ENCODE measurements around the gene KCNAB2.

KCNAB2 gene

DNA sequence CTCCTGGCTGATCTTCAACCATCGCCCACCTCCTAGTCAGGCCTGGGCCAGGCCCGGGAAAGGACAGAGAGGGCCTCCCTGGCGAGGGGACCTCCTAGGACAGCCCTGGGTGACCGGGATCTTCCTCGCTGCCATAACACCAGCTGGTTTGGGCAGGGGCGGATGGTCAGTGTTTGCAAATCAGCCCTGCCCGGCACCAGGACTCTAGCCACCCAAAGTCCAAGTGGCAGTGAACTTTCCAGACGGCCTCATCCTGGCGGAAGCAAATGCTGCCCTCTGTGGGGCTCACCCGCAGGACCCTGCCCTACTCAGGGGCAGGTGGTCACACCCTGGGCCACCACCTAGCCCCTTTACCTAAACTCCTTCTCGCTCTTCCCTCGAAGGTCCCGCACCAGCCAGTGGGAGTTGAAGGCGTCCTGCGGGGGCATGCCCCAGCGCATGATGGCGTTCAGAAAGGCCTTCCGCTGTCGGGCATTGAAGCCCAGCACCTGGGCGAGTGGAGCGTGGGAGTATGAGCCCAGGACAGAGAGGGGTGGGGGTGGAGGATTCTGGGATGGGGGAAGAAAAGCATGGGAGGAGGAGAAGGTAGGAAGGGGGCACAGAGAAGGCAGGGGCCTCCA is 79.2 kb downstream of the KCNAB2 start:
- DNase-seq (ENCODE audit: extremely low read depth in 1 of 2, low read depth in 1 of 2), result no peak

DNA sequence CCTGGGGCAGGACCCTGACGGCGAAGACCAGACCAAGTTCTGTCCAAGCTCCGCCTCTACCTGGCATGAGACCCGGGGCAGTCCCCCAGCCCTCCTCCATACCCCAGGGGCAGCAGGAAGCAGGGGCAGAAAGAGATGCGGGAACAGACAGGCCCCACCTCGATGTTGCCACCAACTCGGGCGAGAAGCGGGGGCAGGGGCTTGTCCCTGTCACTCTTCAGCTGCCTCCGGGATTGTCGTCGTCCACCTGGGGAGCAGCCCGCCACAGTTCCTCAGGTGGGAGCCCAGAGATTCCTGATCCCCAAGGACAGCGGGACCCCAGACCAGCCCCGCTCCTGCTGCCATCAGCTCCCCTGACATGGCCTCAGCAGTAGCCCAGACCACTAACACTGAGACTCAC is 79.7 kb downstream of the KCNAB2 start:
- no peak for DNase-seq (ENCODE audit: extremely low read depth in 1 of 2, low read depth in 1 of 2)

DNA sequence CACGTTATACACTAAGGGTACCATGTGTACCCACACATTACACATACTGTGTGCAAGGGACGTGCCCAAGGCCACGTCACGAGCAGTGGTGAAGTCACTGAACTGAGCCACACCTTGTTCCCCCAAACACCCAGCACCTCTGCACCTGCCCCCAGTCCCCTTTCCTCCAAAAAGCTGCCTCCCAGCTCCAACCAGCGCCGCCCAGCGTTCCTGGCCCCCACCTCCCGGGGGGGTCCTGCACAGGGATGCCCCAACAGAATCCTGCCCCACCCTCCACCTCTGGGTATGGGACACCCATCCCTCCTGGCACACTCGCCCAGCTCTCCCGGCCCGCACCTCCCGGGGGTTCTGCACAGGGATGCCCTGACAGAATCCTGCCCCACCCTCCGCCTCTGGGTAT is 80.3 kb downstream of the KCNAB2 start:
- no peak for DNase-seq (ENCODE audit: extremely low read depth in 1 of 2, low read depth in 1 of 2)

DNA sequence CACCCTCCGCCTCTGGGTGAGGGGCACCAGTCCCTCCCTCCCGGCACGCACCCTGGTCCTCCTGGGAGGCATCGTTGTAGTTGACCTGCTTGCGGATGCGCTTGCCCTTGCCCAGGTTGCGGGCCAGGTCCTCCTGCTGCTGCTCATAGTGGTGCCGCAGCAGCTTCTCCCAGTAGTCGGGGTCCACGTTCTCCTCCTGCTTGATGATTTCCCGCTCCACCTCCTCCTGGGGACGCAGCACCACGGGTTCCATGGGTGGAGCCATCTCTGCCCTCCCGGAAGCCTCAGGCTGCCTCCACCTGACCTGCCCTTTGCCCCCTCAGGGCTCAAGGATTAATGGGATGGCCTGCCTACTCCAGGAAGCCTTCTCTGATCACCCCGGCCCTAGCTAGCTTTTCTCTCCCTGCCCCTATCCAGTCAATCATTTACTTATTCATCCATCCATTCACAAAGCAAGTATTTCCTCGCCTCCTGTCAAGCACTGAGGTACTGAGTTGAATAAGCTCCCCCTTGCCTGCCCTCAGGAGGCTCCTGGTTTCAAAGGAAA is 80.9 kb downstream of the KCNAB2 start:
- DNase-seq (ENCODE audit: extremely low read depth in 1 of 2, low read depth in 1 of 2), result no peak

DNA sequence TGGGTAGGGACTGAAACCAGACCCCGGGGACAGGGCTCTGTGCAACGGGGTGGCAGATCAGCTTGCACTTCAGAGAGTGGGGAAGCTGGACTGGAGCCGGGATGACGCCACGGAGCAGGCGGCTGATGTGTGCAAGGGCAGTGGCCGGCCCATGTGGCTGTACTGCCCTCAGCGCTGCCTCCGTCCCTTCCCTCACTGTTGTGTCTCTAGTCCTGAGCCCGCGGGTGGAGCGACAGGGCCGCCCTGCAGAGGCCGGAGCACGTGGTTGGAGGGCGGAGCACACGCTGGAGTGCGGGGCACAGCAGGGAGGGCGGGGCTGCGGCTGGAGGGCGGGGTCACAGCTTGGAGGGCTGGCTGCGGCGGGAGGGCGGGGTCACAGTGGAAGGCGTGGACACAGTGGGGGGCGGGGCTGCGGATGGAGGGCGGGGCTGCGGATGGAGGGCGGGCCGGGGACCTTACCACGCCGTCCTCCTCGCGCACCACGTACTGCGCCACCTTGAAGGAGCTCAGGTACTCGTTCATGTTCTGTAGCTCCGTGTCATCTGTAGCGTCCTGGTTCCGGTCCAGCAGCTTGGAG is 82.0 kb downstream of the KCNAB2 start:
- peak; percentile 23 to 45 for DNase-seq (ENCODE audit: extremely low read depth in 1 of 2, low read depth in 1 of 2)

DNA sequence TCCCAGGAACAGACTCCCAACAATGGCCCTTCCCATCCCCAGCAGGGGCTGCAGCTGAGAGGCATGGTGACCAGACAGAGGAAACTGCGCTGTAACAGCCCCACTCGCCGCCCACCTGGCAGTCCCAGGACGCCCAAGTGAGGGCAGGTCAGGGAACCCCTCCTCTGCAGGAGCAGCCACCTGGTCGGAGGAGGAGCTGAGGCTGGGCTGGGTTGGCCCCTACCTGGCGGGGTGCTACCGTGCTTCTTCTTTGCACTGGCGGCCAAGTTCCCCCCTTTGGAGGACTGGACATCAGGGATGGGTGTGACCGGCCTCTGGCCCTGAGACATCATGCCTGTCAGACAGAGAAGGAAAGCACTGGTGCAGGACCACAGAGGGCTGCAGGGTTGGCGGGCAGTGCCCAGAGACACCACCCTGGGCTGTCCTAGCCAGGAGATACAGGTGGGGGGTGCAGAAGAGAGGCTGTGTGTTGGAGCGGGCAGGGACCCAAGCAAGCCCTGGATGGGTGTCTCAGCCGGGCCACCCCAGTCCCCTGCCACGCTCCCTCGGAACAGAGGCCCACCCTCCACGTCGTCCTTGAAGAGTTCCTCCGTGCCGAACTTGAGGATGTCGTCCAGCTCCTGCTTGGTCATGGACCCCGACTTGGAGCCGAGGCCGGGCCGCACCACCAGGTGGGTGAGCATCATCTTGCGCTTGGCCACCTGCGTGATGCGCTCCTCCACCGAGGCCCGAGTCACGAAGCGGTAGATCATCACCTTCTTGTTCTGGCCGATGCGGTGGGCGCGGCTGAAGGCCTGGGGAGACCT is 82.8 kb downstream of the KCNAB2 start:
- DNase-seq (ENCODE audit: extremely low read depth in 1 of 2, low read depth in 1 of 2), result no peak

DNA sequence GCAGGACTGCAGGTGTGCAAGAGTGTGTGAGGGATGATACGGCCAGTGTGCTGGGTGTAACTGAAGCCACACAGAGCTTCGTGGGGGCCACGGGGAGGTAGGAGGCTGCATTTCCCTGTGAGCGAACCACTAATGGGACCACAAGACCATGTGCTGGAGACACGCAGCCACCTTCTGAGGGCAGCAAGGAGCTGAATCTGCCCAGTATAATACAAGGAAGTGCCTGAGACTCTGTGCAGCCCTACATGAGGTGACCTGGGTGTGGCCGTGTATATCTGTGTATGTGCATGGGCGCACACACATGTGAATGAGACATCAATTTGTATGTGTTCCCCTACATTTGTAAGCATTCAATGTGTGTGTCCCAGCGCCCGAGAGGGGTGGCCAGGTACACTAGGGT is 83.6 kb downstream of the KCNAB2 start:
- DNase-seq (ENCODE audit: extremely low read depth in 1 of 2, low read depth in 1 of 2), result no peak

DNA sequence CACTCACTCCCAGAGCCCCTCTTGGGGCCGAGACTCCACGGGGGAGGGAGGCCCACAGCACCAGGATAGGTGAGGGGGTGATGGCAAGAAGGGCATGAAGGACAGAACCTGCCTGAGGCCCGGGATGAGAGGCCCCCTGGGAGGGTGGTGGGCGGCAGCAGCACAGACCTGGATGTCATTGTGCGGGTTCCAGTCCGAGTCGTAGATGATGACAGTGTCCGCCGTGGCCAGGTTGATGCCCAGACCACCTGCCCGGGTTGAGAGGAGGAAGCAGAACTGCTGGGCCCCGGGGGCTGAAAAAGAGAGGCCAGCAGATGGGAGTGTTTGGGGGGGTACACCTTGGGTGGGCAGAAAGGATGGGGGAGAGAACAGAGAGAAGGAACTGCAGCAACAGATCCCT is 84.3 kb downstream of the KCNAB2 start:
- DNase-seq (ENCODE audit: extremely low read depth in 1 of 2, low read depth in 1 of 2), result no peak

DNA sequence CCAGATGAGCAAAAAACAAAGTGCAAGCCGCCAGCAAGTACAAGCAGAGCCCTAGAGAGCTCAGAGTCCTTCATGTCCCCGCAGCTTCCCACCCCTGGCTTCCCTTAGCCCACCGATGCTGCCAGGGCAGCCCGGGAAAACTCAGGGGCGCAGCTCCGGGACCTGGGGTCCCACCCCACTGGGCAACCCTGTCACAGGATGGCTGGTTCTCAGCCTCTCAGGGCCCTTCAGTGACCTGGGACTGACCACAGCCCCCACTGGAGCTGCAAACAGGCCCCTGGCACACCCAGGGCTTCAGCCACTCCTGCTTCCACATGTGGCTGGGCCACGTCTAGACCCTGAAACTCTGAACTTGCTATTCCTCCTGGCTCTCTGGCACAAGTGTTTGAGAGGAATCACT is 84.9 kb downstream of the KCNAB2 start:
- DNase-seq (ENCODE audit: extremely low read depth in 1 of 2, low read depth in 1 of 2), result no peak

DNA sequence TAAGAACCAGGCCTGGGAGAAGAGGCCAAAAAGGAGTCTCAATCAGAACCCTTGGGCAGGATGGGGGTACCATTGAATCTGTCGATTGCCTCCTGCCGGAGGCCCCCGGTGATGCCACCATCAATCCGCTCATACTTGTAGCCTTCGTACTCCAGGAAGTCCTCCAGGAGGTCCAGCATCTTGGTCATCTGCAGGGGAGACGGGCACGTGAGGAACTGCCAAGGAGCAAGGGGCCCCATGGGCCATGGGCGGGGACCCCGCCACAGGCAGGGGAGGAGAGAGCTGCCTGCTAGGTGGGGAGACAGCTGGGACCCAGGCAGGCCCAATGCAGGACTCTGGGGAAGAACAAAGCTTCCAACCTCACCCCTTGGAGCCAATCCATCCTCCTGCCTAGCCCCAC is 85.9 kb downstream of the KCNAB2 start:
- DNase-seq (ENCODE audit: extremely low read depth in 1 of 2, low read depth in 1 of 2), result no peak

DNA sequence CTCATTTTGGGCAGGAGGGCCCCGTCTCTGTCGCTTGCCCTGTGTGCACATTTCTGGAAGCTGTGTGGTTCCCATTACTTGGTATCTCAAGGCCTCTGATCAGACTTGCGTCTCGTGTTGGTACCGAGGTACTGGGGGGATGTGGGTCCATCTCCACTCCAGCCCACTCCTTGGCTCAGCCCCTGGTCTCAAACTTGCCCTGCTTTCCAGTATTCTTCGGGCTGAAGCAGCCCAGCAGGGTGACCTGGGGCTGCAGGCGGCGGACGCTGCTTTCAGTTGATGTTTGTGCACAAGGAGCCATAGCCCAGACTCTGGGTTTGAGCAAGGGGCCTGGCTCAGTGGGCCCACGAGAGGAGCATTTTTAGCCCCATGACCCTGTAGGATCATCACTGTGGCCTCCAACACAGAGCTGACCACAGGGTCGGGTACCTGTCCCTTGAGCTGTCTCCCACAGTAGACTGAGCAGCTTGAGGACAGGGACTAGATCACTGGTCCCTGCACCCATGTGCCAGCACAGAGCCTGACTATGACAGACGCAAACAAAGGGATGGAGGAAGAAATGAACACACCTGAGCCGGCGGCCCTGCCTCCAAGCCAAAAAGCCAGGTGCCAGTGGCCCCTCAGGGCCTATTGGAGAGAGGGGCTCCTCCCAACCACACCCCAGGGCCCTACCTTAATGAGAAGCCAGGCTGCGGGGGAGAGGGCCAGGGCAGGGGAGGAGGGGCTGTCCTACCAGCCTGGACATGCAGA is 87.6 kb downstream of the KCNAB2 start:
- no peak for DNase-seq (ENCODE audit: extremely low read depth in 1 of 2, low read depth in 1 of 2)

DNA sequence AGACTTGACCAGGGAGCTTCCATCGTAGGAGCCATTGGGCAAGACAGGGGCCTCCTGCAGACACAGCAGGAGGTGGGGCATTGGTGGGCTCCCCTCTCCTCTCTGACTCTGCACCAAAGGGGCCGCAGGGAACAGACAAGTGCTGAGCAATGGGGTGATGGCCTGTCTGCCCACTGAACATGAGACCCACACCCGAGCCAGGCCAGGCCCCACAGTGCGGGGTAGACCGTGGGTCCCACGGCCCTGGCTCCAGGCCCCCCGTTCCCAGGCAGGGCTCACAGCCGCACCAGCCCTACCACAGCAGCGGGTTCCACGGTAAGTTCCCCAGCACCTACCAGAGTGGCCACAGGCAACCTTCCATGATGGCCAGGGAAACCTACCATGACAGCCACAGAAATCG is 88.5 kb downstream of the KCNAB2 start:
- no peak for DNase-seq (ENCODE audit: extremely low read depth in 1 of 2, low read depth in 1 of 2)

DNA sequence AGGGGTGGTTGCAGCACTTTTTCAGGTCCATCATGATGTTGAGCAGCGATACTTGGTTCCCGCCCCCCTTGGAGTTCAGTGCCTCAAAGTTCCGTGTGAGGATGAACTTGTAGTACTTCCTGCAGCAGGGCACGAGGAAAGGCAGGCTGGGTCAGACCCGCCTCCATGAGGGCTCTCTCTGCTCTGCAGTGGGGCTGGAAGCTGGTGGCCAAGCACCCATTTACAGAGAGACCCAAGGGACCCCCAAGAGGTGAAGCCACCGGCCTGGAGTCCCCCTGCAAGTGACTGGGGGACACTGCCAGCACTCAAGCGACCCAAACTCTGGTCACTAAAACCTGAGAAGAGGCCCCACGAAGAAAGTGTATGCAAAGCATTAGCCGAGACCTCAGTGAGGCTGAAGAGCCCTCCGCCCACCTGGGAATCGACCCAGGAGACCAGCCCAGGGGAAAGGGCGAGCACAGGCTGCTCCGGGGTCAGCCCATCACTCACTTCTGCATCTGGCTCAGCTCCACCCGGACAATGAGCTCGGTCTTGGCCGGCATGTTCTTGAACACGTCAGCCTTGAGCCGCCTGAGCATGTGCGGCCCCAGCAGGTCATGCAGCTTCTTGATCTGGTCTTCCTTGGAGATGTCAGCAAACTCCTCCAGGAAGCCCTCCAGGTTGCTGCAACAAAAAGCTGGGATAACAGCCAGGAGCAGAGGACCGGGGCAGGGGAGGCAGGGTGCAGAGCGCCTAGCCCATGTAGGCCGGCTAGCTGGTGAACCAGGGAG is 89.2 kb downstream of the KCNAB2 start:
- no peak for DNase-seq (ENCODE audit: extremely low read depth in 1 of 2, low read depth in 1 of 2)

DNA sequence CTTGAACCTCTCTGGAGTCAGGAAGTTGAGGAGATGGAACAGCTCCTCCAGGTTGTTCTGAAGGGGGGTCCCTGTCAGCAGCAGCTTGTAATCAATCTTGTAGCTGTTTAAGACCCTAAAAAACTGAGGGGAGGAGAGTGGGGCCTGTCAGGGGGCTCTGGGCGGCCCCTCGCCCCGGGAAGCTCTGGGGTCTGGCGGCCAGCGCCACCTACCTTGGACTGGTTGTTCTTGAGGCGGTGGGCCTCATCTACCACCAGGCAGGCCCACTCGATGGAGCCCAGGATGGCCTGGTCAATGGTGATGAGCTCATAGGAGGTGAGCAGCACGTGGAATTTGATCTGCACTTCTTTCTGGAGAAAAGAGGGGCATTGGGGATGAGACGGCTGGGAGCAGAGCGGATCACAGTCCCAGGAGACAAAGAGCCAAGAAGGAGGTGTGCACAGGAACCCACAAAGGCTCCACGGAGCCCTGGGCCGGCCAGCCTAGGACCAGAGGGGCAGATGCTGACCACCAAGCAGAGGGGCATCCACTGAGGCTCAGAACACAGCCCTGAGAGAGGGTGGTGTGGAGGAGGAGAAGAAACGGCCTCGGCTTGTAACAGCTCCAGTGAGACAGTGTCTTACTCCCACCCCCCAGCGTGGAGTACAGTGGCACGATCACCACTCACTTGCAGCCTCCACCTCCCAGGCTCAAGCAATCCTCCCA is 91.0 kb downstream of the KCNAB2 start:
- no peak for DNase-seq (ENCODE audit: extremely low read depth in 1 of 2, low read depth in 1 of 2)

DNA sequence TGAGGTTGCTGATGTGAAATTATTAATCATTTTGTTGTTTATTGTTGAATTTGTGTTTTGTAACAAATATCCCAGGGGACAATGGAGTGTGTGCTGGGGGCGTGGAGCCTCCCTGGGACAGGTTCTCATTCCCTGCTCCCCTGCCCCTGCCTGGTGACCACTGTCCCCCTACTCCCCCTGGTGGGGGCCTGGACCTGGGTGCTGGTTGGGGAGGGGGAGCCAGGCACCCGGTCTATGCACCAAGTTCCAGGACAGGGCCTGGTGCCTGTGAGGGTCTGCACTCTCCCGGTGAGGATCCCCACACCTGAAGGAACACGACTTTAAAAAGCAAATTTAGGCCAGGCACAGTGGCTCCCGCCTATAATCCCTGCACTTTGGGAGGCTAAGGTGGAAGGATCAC is 92.1 kb downstream of the KCNAB2 start:
- DNase-seq (ENCODE audit: extremely low read depth in 1 of 2, low read depth in 1 of 2), result no peak

DNA sequence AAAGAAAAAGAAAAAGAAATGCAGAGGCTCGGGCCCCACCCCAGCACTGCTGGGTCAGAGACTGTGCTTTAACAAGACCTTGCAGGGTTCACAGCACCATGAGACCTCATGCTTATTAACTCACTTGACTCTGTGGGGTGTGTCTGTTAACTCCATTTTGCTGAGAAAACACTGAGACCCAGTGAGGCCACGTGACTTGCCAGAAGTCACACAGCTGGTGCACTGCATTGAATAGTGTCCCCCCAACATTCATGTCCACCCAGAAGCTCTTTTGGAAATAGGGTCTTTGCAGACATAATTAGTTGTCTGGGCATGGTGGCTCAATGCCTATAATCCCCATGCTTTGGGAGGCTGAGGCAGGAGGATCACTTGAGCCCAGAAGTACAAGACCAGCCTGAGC is 94.7 kb downstream of the KCNAB2 start:
- DNase-seq (ENCODE audit: extremely low read depth in 1 of 2, low read depth in 1 of 2), result no peak

DNA sequence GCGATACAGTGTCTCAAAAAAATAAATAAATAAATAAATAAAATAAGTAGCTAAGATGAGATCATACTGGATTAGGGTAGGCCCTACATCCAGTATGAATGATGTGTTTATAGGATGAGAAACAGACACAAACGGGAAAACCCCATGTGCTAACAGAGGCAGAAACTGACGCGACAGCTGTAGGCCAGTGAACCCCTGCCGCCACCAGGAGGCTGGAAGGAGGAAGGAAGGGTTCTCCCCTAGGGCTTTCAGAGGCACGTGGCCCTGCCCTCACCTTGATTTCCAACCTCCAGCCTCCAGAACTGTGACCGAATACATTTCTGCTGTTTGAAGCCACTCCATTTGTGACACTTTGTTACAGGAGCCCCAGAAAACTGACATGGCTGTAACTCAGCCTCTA is 95.9 kb downstream of the KCNAB2 start:
- no peak for DNase-seq (ENCODE audit: extremely low read depth in 1 of 2, low read depth in 1 of 2)

DNA sequence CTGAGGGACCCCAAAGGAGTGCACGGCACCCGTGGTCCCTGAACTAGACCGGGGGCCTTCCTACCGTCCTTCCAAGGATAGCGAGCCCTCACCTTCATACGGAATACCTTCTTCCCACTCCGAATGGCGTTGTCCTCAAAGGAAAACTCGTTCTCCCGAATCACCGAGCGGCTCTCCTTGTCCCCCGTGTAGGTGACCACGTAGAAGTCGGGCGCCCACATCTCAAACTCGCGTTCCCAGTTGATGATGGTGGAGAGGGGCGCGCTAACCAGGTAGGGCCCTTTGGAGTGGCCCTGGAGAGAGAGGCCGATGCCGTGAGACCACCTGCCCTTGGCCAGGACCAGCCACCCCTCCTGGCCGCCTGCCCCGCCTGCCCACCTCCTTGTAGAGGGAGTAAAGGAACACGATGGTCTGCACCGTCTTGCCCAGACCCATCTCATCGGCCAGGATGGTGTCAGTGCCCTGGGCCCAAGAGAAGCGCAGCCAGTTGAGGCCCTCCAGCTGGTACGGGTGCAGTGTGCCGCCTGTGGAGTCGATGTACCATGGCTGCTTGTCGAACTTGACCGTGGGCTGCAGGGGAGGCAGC is 96.4 kb downstream of the KCNAB2 start:
- DNase-seq (ENCODE audit: extremely low read depth in 1 of 2, low read depth in 1 of 2), result no peak

DNA sequence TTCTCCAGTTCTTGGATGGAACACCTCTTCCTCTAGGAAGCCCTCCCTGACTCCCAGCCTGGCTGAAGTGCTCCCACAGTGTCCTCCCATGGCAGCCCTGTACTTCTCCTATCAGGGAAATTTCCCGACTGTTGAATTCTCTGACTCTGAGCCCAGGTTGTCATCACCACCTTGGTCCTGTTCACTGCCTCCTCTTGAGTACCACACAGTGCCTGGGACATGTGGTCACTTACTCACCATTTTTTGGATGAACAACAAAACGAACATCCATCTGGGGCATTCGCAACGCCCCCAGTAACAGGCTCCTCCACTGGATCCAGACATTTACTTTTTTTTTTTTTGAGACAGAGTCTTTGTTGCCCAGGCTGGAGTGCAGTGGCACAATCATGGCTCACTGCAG is 97.0 kb downstream of the KCNAB2 start:
- no peak for DNase-seq (ENCODE audit: extremely low read depth in 1 of 2, low read depth in 1 of 2)

DNA sequence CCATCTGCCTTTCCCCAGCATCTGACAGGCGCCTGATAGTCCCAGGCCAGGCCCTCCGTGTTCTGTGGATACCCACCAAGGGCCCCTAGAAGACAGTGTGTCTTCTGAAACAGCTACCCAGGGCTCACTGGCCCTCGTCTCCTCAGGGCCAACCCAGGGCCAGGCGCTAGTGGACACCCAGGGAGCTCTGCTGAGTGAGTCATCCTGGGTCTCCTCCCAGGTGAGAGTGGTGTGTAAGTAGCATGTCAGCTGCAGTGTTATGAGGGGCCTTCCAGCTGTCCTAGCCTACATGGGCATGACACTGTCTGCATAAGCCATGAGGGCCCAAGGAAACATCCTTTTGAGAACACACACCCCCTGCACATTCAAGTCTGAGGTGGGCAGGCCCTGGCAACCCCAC is 97.7 kb downstream of the KCNAB2 start:
- no peak for DNase-seq (ENCODE audit: extremely low read depth in 1 of 2, low read depth in 1 of 2)

All from activated CD8-positive, alpha-beta memory T cell treated with anti-CD3 and anti-CD28 coated beads for 1 hour (primary cell).